Keratinocyte (primary cell): ENCODE measurements around the gene WASF1. TPM values are rescaled to one million over a fixed set of nuclear protein-coding genes. Genes with fewer than 3 reads are reported as not detected.

Source experiments
- DNase-seq: peaks from one replicate; pipeline ENCODE4 v3.0.0-alpha.2; 2011; ENCODE audit warnings: low read depth, missing footprints, low spot score
- FAIRE-seq: peaks from 2 replicates; lab custom pipeline; 2011; peaks lifted over from hg19 to GRCh38; lab: Jason Lieb, UNC
- H2AFZ ChIP-seq: 2 replicates; pipeline ENCODE4 v1.6.0; 2012; ENCODE audit warnings: low read length, control low read depth, inconsistent platforms; ENCODE audit not compliant: control insufficient read depth
- H3K27ac ChIP-seq: 2 replicates; pipeline ENCODE4 v1.5.1; 2011; ENCODE audit warnings: low read length; ENCODE audit not compliant: control insufficient read depth, insufficient read depth
- H3K27me3 ChIP-seq: 3 replicates; pipeline ENCODE4 v1.6.0; 2011; ENCODE audit warnings: low read length; ENCODE audit not compliant: control insufficient read depth, insufficient read depth; ENCODE audit errors: extremely low read depth
- H3K36me3 ChIP-seq, 2 experiments: 2 replicates in 1 of 2; 3 replicates in 1 of 2; pipeline ENCODE4 v1.5.1; 2011; ENCODE audit warnings: low read length in 2 of 2, mild to moderate bottlenecking in 1 of 2; ENCODE audit not compliant: control insufficient read depth in 2 of 2, insufficient read depth in 2 of 2; ENCODE audit errors: extremely low read depth in 1 of 2
- H3K4me1 ChIP-seq: 3 replicates; pipeline ENCODE4 v1.5.1; 2011; ENCODE audit warnings: low read length; ENCODE audit not compliant: control insufficient read depth, insufficient read depth; ENCODE audit errors: extremely low read depth
- H3K4me2 ChIP-seq: 3 replicates; pipeline ENCODE4 v1.6.0; 2011; ENCODE audit warnings: low read depth, low read length; ENCODE audit not compliant: control insufficient read depth, insufficient read depth; ENCODE audit errors: extremely low read depth
- H3K4me3 ChIP-seq, 3 experiments: fragments of 200-600 bp in 1 of 3; sonication (generic) in 1 of 3; 2 replicates in 2 of 3; 3 replicates in 1 of 3; pipeline ENCODE4 v1.5.1; 2011 to 2016; ENCODE audit warnings: low read length in 3 of 3, mild to moderate bottlenecking in 3 of 3, control low read depth in 2 of 3, inconsistent platforms in 1 of 3, low read depth in 1 of 3, mixed read lengths in 1 of 3, mixed run types in 1 of 3, moderate library complexity in 1 of 3; ENCODE audit not compliant: control insufficient read depth in 2 of 3, insufficient read depth in 2 of 3; ENCODE audit errors: extremely low read depth in 1 of 3
- H3K79me2 ChIP-seq: 2 replicates; pipeline ENCODE4 v1.6.0; 2012; ENCODE audit warnings: low read length; ENCODE audit not compliant: control insufficient read depth, insufficient read depth
- H3K9ac ChIP-seq: 3 replicates; pipeline ENCODE4 v1.6.0; 2011; ENCODE audit warnings: low read length; ENCODE audit not compliant: control insufficient read depth, insufficient read depth; ENCODE audit errors: extremely low read depth
- H3K9me1 ChIP-seq: 3 replicates; pipeline ENCODE4 v1.6.0; 2011; ENCODE audit warnings: low read length; ENCODE audit not compliant: control insufficient read depth, insufficient read depth; ENCODE audit errors: extremely low read depth
- H3K9me3 ChIP-seq: 2 replicates; pipeline ENCODE4 v1.5.1; 2012; ENCODE audit warnings: low read depth, low read length; ENCODE audit not compliant: control insufficient read depth
- H4K20me1 ChIP-seq: 3 replicates; pipeline ENCODE4 v1.6.0; 2011; ENCODE audit warnings: low read length; ENCODE audit not compliant: control insufficient read depth, insufficient read depth; ENCODE audit errors: extremely low read depth
- CTCF ChIP-seq, 3 experiments: IDR thresholded peaks in 1 of 3; conservative IDR thresholded peaks in 1 of 3; optimal IDR thresholded peaks in 1 of 3; 2 replicates in 2 of 3; 3 replicates in 1 of 3; pipeline versions ENCODE3 to v1.5.1; 2011; ENCODE audit warnings: low read length in 3 of 3, mild to moderate bottlenecking in 3 of 3, moderate library complexity in 2 of 3, control low read depth in 1 of 3, inconsistent platforms in 1 of 3; ENCODE audit not compliant: insufficient read depth in 2 of 3; ENCODE audit errors: extremely low read depth in 1 of 3
- EZH2 ChIP-seq: IDR thresholded peaks from one replicate; pipeline ENCODE4 v1.6.1; 2012; ENCODE audit warnings: inconsistent platforms, mild to moderate bottlenecking, low read length, moderate library complexity
- dilution Hi-C: fragments of 300-500 bp; cut with MboI; formaldehyde crosslinking; loops from one replicate; pipeline ENCODE4 v1.7.0; 2020; ENCODE audit warnings: low sequenced_read_pairs; ENCODE audit not compliant: extremely low pct_ligation_motif_present
- polyA plus RNA-seq, 5 experiments: library from polyadenylated mRNA; depleted of rRNA in 3 of 5; stranded (reverse) in 3 of 5; stranded (forward) in 1 of 5; unstranded in 1 of 5; fragments of >200 nt; gene quantifications; 1 replicate in 1 of 5; 2 replicates in 3 of 5; 3 replicates in 1 of 5; pipeline versions ENCODE4 v1.2.1 to v1.2.3, GENCODE V29; 2011 to 2012; ENCODE audit warnings: missing spikeins in 2 of 5, low read depth in 1 of 5, low replicate concordance in 1 of 5

The WASF1 gene
- polyA plus RNA-seq, 1 donor (not counting 4 experiments of a cell fraction or from before 2014, with no cell fraction given): 20.9 TPM

- Histone ChIP-seq H2AFZ (no peak overlapping the region), H3K4me3 (no peak overlapping the region), H3K27ac (no peak overlapping the region), H3K4me2 (no peak overlapping the region), H3K9me3 (no peaks in the 10 kb centered on the region), H3K79me2 (no peaks in the 10 kb centered on the region), H3K36me3 (peaks cover 2 to 4% of the 10 kb centered on the region in 2 experiments), H3K4me1 (peaks cover 11% of the 10 kb centered on the region), H3K9ac (no peak overlapping the region), H3K9me1 (no peaks in the 10 kb centered on the region), H3K27me3 (no peaks in the 10 kb centered on the region), H4K20me1 (no peaks in the 10 kb centered on the region)
- dilution Hi-C loops: no loop called here
- DNase-seq: no peak
- no peak for FAIRE-seq
- TF ChIP-seq CTCF (optimal IDR thresholded peaks at IDR 0.05 in 1 of 3, IDR thresholded peaks at IDR 0.05 in 1 of 3, conservative IDR thresholded peaks at IDR 0.05 in 1 of 3; ENCODE audit: extremely low read depth in 1 of 3, insufficient read depth in 2 of 3, low read length in 3 of 3) (no peak), EZH2 (no peak)
Measured at GRCh38 chr6:110221738-110222137, 42.3 kb upstream of the WASF1 start.

GRCh38 chr6:110217266-110217665 lies 37.8 kb upstream of the WASF1 start:
- FAIRE-seq: peak; percentile 23
- H3K4me1 ChIP-seq: peaks cover 11% of the 10 kb centered on the region

More at GRCh38 chr6:110217266-110217665, 37.8 kb upstream of the WASF1 start:
- Histone ChIP-seq H3K9me1 (no peaks in the 10 kb centered on the region), H3K27me3 (no peaks in the 10 kb centered on the region), H2AFZ (no peak overlapping the region), H3K36me3 (peaks cover 6 to 10% of the 10 kb centered on the region in 2 experiments), H3K4me2 (peak overlapping the region; percentile 24), H3K4me3 (no peak overlapping the region), H3K9ac (no peak overlapping the region), H4K20me1 (no peaks in the 10 kb centered on the region), H3K9me3 (no peaks in the 10 kb centered on the region), H3K27ac (peak overlapping the region; percentile 18), H3K79me2 (no peaks in the 10 kb centered on the region)
- TF ChIP-seq EZH2 (no peak), CTCF (optimal IDR thresholded peaks at IDR 0.05 in 1 of 3, IDR thresholded peaks at IDR 0.05 in 1 of 3, conservative IDR thresholded peaks at IDR 0.05 in 1 of 3; ENCODE audit: extremely low read depth in 1 of 3, insufficient read depth in 2 of 3, low read length in 3 of 3) (no peak)
- dilution Hi-C loops: no loop called here
- DNase-seq: peak; percentile 30
